Measurements from ENCODE around the gene SUMF2. TPM values are rescaled to one million over a fixed set of nuclear protein-coding genes. Genes with fewer than 3 reads are reported as not detected.

The SUMF2 gene
- total and polyA plus RNA-seq, 2 of the 13 experiments (the other 11 are each of a cell fraction or from before 2014, with no cell fraction given): 48.9 to 54.4 TPM

DNA sequence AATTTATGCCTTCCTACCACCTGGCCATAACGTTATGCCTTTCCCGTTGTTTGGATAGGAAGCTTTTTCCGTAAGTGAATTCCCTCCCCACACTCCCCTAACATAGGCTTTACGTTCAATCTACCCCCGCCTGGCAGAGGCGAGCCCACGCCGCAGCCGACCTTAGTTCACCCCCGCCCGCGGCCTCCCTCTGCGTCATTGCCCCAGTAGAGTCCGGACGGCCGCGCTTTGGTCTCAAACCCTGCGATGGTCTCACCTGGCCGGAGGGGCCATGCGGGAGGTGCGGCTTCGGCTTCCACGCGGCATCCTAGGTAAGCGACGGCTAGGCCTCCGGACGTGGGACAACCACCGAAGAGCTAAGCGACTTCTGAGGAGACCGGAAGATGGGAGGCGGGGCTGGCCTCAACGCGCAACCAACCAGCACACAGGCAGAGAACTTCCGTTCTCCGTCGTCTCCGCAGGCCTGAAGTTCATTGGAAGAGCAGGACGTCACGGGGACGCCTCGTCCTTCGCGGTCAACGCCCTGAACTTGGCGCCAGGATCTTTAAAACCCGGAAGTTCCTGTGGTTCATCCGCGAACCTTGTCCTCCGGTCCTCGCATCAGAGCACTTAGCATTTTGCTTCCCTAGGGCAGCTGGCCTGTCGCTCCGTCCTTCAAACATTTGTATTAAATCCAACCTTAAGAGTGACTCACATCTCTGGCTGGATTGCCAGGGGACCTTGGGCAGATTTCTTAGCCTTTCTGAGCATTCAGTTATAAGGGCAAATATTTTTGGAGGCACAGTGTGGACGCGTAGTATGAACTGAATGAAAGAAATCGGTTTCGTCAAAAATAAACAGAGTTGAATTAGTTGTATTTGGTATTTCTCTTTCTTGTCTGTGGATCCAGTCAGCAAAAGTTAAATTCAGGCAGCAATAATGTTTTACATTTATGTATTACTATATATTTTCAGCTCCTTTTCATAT is 42.3 kb downstream of the SUMF2 start, which contains the start of gene CHCHD2 (continued):
- TF ChIP-seq ISL2 (CRISPR knock-in tag; IDR thresholded peaks at IDR 0.05) (no peak), ZNF777 (CRISPR knock-in tag; IDR thresholded peaks at IDR 0.05) (peak; percentile 66; the same call in 1 of the 2 replicates), ATF7 (IDR thresholded peaks at IDR 0.05) (no peak), ATF7 (CRISPR knock-in tag; IDR thresholded peaks at IDR 0.05) (no peak), ZMYM4 (CRISPR knock-in tag; IDR thresholded peaks at IDR 0.05) (peak; percentile 95), IKZF5 (CRISPR knock-in tag; IDR thresholded peaks at IDR 0.05) (peak; percentile 89; the same call in 1 of the 2 replicates), TOPORS (CRISPR knock-in tag; IDR thresholded peaks at IDR 0.05) (peak; percentile 21; the same call in 1 of the 2 replicates), ZNF709 (CRISPR knock-in tag; IDR thresholded peaks at IDR 0.05) (peak; percentile 94), HNF4G (IDR thresholded peaks at IDR 0.05; ENCODE audit: borderline replicate concordance, low read depth, low read length) (no peak), HNF4G (CRISPR knock-in tag; IDR thresholded peaks at IDR 0.05; ENCODE audit: borderline replicate concordance, low read depth) (peak; percentile 39; the same call in 1 of the 2 replicates), HMGA1 (CRISPR knock-in tag; conservative IDR thresholded peaks at IDR 0.05) (no peak), YEATS4 (CRISPR knock-in tag; IDR thresholded peaks at IDR 0.05; ENCODE audit: borderline replicate concordance) (peak; percentile 86), SOX5 (CRISPR knock-in tag; IDR thresholded peaks at IDR 0.05; ENCODE audit: borderline replicate concordance) (0 out of 2 replicates have a peak, but pooled peaks have one; percentile 10), ZNF264 (CRISPR knock-in tag; IDR thresholded peaks at IDR 0.05) (peak; percentile 46)
- TF ChIP-seq, protein P1, sequence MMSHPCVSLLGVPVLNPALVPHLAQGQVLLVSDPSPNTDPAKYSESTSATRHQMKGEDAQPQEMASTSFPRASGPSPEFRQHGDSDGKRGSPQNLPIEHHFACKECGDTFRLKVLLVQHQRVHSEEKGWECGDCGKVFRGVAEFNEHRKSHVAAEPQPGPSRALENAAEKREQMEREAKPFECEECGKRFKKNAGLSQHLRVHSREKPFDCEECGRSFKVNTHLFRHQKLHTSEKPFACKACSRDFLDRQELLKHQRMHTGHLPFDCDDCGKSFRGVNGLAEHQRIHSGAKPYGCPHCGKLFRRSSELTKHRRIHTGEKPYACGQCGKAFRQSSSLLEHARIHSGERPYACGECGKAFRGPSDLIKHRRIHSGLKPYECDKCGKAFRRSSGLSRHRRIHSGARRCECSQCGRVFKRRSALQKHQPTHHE (CRISPR knock-in tag; IDR thresholded peaks at IDR 0.05; ENCODE audit: borderline replicate concordance): no peak
- TF ChIP-seq, protein P2, sequence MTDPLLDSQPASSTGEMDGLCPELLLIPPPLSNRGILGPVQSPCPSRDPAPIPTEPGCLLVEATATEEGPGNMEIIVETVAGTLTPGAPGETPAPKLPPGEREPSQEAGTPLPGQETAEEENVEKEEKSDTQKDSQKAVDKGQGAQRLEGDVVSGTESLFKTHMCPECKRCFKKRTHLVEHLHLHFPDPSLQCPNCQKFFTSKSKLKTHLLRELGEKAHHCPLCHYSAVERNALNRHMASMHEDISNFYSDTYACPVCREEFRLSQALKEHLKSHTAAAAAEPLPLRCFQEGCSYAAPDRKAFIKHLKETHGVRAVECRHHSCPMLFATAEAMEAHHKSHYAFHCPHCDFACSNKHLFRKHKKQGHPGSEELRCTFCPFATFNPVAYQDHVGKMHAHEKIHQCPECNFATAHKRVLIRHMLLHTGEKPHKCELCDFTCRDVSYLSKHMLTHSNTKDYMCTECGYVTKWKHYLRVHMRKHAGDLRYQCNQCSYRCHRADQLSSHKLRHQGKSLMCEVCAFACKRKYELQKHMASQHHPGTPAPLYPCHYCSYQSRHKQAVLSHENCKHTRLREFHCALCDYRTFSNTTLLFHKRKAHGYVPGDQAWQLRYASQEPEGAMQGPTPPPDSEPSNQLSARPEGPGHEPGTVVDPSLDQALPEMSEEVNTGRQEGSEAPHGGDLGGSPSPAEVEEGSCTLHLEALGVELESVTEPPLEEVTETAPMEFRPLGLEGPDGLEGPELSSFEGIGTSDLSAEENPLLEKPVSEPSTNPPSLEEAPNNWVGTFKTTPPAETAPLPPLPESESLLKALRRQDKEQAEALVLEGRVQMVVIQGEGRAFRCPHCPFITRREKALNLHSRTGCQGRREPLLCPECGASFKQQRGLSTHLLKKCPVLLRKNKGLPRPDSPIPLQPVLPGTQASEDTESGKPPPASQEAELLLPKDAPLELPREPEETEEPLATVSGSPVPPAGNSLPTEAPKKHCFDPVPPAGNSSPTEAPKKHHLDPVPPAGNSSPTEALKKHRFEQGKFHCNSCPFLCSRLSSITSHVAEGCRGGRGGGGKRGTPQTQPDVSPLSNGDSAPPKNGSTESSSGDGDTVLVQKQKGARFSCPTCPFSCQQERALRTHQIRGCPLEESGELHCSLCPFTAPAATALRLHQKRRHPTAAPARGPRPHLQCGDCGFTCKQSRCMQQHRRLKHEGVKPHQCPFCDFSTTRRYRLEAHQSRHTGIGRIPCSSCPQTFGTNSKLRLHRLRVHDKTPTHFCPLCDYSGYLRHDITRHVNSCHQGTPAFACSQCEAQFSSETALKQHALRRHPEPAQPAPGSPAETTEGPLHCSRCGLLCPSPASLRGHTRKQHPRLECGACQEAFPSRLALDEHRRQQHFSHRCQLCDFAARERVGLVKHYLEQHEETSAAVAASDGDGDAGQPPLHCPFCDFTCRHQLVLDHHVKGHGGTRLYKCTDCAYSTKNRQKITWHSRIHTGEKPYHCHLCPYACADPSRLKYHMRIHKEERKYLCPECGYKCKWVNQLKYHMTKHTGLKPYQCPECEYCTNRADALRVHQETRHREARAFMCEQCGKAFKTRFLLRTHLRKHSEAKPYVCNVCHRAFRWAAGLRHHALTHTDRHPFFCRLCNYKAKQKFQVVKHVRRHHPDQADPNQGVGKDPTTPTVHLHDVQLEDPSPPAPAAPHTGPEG (CRISPR knock-in tag; IDR thresholded peaks at IDR 0.05): peak; percentile 79
- TF ChIP-seq, protein P3, sequence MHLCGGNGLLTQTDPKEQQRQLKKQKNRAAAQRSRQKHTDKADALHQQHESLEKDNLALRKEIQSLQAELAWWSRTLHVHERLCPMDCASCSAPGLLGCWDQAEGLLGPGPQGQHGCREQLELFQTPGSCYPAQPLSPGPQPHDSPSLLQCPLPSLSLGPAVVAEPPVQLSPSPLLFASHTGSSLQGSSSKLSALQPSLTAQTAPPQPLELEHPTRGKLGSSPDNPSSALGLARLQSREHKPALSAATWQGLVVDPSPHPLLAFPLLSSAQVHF (CRISPR knock-in tag; IDR thresholded peaks at IDR 0.05): no peak
- TF ChIP-seq, protein P4, sequence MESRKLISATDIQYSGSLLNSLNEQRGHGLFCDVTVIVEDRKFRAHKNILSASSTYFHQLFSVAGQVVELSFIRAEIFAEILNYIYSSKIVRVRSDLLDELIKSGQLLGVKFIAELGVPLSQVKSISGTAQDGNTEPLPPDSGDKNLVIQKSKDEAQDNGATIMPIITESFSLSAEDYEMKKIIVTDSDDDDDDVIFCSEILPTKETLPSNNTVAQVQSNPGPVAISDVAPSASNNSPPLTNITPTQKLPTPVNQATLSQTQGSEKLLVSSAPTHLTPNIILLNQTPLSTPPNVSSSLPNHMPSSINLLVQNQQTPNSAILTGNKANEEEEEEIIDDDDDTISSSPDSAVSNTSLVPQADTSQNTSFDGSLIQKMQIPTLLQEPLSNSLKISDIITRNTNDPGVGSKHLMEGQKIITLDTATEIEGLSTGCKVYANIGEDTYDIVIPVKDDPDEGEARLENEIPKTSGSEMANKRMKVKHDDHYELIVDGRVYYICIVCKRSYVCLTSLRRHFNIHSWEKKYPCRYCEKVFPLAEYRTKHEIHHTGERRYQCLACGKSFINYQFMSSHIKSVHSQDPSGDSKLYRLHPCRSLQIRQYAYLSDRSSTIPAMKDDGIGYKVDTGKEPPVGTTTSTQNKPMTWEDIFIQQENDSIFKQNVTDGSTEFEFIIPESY (CRISPR knock-in tag; IDR thresholded peaks at IDR 0.05): 0 out of 2 replicates have a peak, but pooled peaks have one; percentile 20

All from HepG2 (cell line).